K562 (cell line): ENCODE data around the gene ADAT1. TPM values are rescaled to one million over a fixed set of nuclear protein-coding genes. Genes with fewer than 3 reads are reported as not detected.

Source experiments
- ATAC-seq: fragments of 200-7000 bp; cut with Tn5 transposase; 3 replicates; pipeline ENCODE4 v1.9.1; 2020; ENCODE audit warnings: moderate library complexity
- BruUV-seq: library from RNA; stranded (reverse); fragments of 400-500 nt; replicated peaks from 2 replicates; lab custom pipeline; 2021; lab: Mats Ljungman, UMichigan
- CTCF ChIA-PET: fragments of 300-600 bp; formaldehyde crosslinking; extraction: SDS; loops from one replicate; lab custom pipeline; 2021; ENCODE audit warnings: low intra/inter-chr PET ratio; lab: Yijun Ruan, JAX
- POLR2A ChIA-PET: fragments of 300-600, 350-650 bp; sonication (Branson Sonifier 250); formaldehyde crosslinking; extraction: SDS; loops from one replicate; lab custom pipeline; 2021; ENCODE audit warnings: antibody characterized with exemption, inconsistent platforms; lab: Yijun Ruan, JAX
- DNase-seq, 4 experiments: peaks; one replicate each; pipeline versions ENCODE4 v3.0.0 to v3.0.0-alpha.2; 2011 to 2018; ENCODE audit warnings: low spot score in 3 of 4, mixed read lengths in 3 of 4; ENCODE audit errors: extremely low read depth in 1 of 4
- FAIRE-seq: peaks from 2 replicates; lab custom pipeline; 2011; peaks lifted over from hg19 to GRCh38; lab: Jason Lieb, UNC
- H2AFZ ChIP-seq: 2 replicates; pipeline ENCODE4 v1.6.0; 2011; ENCODE audit warnings: low read depth, low read length, control low read depth, inconsistent platforms
- H3K27ac ChIP-seq: fragments of 200-600 bp; 3 replicates; pipeline ENCODE4 v1.8.0; 2011; ENCODE audit warnings: low read depth, mild to moderate bottlenecking, control low read depth, inconsistent platforms, low read length, moderate library complexity, mixed read lengths; ENCODE audit errors: extremely low read depth
- H3K27me3 ChIP-seq, 2 experiments: fragments of 300-600 bp in 1 of 2; 2 replicates in 1 of 2; 3 replicates in 1 of 2; pipeline versions ENCODE4 v1.6.0 to v1.8.0; 2011; ENCODE audit warnings: inconsistent platforms in 2 of 2, low read length in 2 of 2, mild to moderate bottlenecking in 1 of 2, mixed read lengths in 1 of 2, moderate library complexity in 1 of 2; ENCODE audit not compliant: control insufficient read depth in 2 of 2, insufficient read depth in 2 of 2
- H3K36me3 ChIP-seq: fragments of 300-600 bp; 3 replicates; pipeline ENCODE4 v1.8.0; 2011; ENCODE audit warnings: mild to moderate bottlenecking, low read length, inconsistent platforms; ENCODE audit not compliant: control insufficient read depth, insufficient read depth
- H3K4me1 ChIP-seq, 2 experiments: fragments of 200-600 bp in 1 of 2; replicated peaks in 1 of 2; 2 replicates in 1 of 2; 3 replicates in 1 of 2; pipeline versions ENCODE4 v1.5.1 to v1.8.0; 2011; ENCODE audit warnings: inconsistent platforms in 2 of 2, low read length in 2 of 2, mild to moderate bottlenecking in 1 of 2, mixed read lengths in 1 of 2, moderate library complexity in 1 of 2; ENCODE audit not compliant: control insufficient read depth in 2 of 2, insufficient read depth in 2 of 2
- H3K4me2 ChIP-seq: 2 replicates; pipeline ENCODE4 v1.6.1; 2011; ENCODE audit warnings: low read length, control low read depth, inconsistent platforms, mixed read lengths; ENCODE audit not compliant: insufficient read depth
- H3K4me3 ChIP-seq: fragments of 200-600 bp; sonication (generic), shearing (Covaris generic); 2 replicates; pipeline ENCODE4 v1.5.1; 2016; ENCODE audit warnings: control low read depth, inconsistent platforms
- H3K79me2 ChIP-seq: fragments of 200-600 bp; 3 replicates; pipeline ENCODE4 v1.8.0; 2011; ENCODE audit warnings: low read length, inconsistent platforms; ENCODE audit not compliant: control insufficient read depth, insufficient read depth
- H3K9ac ChIP-seq, 2 experiments: 2 replicates each; pipeline versions ENCODE4 v1.6.0 to v1.6.1; 2011; ENCODE audit warnings: low read depth in 2 of 2, low read length in 2 of 2, control low read depth in 1 of 2, inconsistent platforms in 1 of 2, mild to moderate bottlenecking in 1 of 2, mixed read lengths in 1 of 2; ENCODE audit not compliant: insufficient read depth in 1 of 2
- H3K9me1 ChIP-seq: one replicate; pipeline ENCODE4 v1.6.0; 2011; ENCODE audit warnings: inconsistent platforms, mild to moderate bottlenecking, low read length, moderate library complexity; ENCODE audit not compliant: control insufficient read depth, insufficient read depth
- H3K9me3 ChIP-seq: replicated peaks from 2 replicates; pipeline ENCODE4 v1.5.1; 2011; ENCODE audit warnings: low read depth, low read length, inconsistent platforms; ENCODE audit not compliant: control insufficient read depth, insufficient read depth
- H4K20me1 ChIP-seq: replicated peaks from 2 replicates; pipeline ENCODE4 v1.6.1; 2011; ENCODE audit warnings: low read length, inconsistent platforms, mixed read lengths; ENCODE audit not compliant: control insufficient read depth, insufficient read depth
- CREB1 ChIP-seq, 2 experiments: sonication (generic) in 1 of 2; formaldehyde crosslinking in 1 of 2; IDR thresholded peaks; 2 replicates each; pipeline versions ENCODE4 v1.6.1 to v1.8.0; 2012 to 2022; ENCODE audit warnings: inconsistent platforms in 1 of 2, mild to moderate bottlenecking in 1 of 2, missing genetic modification reagents in 1 of 2, moderate library complexity in 1 of 2
- GABPA ChIP-seq: fragments of 200-800 bp; sonication (Bioruptor generic); conservative IDR thresholded peaks from 2 replicates; pipeline ENCODE4 v1.6.1; 2016; ENCODE audit warnings: low read depth, missing genetic modification characterization, missing compliant biosample characterization
- JUN ChIP-seq, 2 experiments: sonication (generic) in 1 of 2; formaldehyde crosslinking in 1 of 2; IDR thresholded peaks; 2 replicates each; pipeline versions ENCODE4 v1.6.1 to v1.8.0; 2012 to 2022; ENCODE audit warnings: borderline replicate concordance in 2 of 2, mild to moderate bottlenecking in 2 of 2, improper control_type of control experiment in 1 of 2, low read depth in 1 of 2, low read length in 1 of 2, missing genetic modification reagents in 1 of 2
- JUND ChIP-seq, 2 experiments: IDR thresholded peaks; 2 replicates in 1 of 2; 3 replicates in 1 of 2; pipeline ENCODE4 v1.6.1; 2011; ENCODE audit warnings: borderline replicate concordance in 2 of 2, low read depth in 2 of 2, low read length in 2 of 2, improper control_type of control experiment in 1 of 2, missing biosample characterization in 1 of 2, missing genetic modification characterization in 1 of 2, missing genetic modification reagents in 1 of 2
- RFX1 ChIP-seq: fragments of 450-650 bp; IDR thresholded peaks from 2 replicates; pipeline ENCODE4 v1.6.1; 2016; ENCODE audit warnings: mild to moderate bottlenecking, moderate library complexity
- SRSF7 ChIP-seq: fragments of 200-400 bp; formaldehyde crosslinking; optimal IDR thresholded peaks from 2 replicates; pipeline ENCODE3; 2017; ENCODE audit warnings: mild to moderate bottlenecking, low read depth, low read length
- ZNF175 ChIP-seq: fragments of 200-800 bp; sonication (Bioruptor generic); IDR thresholded peaks from 2 replicates; pipeline ENCODE4 v1.6.1; 2016; ENCODE audit warnings: low read depth, mild to moderate bottlenecking, missing genetic modification characterization, missing compliant biosample characterization
- WGBS: fragments of 100-300 bp; shearing (Covaris generic); methylation state at CpG from one replicate; pipeline ENCODE4 v1.1.6; 2016; ENCODE audit warnings: low coverage, mixed read lengths; ENCODE audit not compliant: insufficient coverage; ENCODE audit errors: missing lambda C conversion rate; 5-methylcytosine and 5-hydroxymethylcytosine counted together
- in situ Hi-C: fragments of 300-500 bp; cut with MboI; formaldehyde crosslinking; loops from 4 replicates; pipeline ENCODE4 v1.15.0; 2018; ENCODE audit warnings: inconsistent platforms, mixed read lengths
- intact Hi-C: fragments of 100-400 bp; cut with micrococcal nuclease; formaldehyde crosslinking; loops from 2 replicates; pipeline ENCODE4 v1.14.2; 2022
- polyA plus RNA-seq, 8 experiments: library from polyadenylated mRNA; depleted of rRNA in 4 of 8; stranded (reverse) in 5 of 8; unstranded in 3 of 8; fragments of >200 nt; fragmentation: Nextera tagmentation in 2 of 8; fragmentation: Illumina TruSeq in 1 of 8; extraction: Ambion mirVana in 2 of 8; extraction: Trizol in 1 of 8; gene quantifications; 2 replicates each; pipeline versions ENCODE4 v1.2.1 to v1.2.3, GENCODE V29; 2011 to 2014; ENCODE audit warnings: inconsistent platforms in 1 of 8, missing spikeins in 1 of 8
- total RNA-seq, 7 experiments: library from RNA; depleted of rRNA in 6 of 7; stranded (reverse); fragments of >200 nt in 6 of 7; fragmentation: Illumina TruSeq in 2 of 7; extraction: Trizol in 2 of 7; gene quantifications; 2 replicates each; pipeline versions ENCODE4 v1.2.1 to v1.2.3, GENCODE V29; 2011 to 2021; ENCODE audit warnings: low replicate concordance in 1 of 7
- TF ChIP-seq, protein P1 (sequence below), 2 experiments: fragments of 450-650 bp in 1 of 2; sonication (generic) in 1 of 2; formaldehyde crosslinking in 1 of 2; IDR thresholded peaks in 1 of 2; conservative IDR thresholded peaks in 1 of 2; 2 replicates each; pipeline versions ENCODE4 v1.6.1 to v1.8.1; 2016 to 2023; ENCODE audit warnings: mild to moderate bottlenecking in 2 of 2, moderate library complexity in 2 of 2, inconsistent platforms in 1 of 2, missing genetic modification reagents in 1 of 2
- TF ChIP-seq, protein P2 (sequence below), 3 experiments: fragments of 200-800 bp in 1 of 3; sonication (Bioruptor generic) in 1 of 3; sonication (generic) in 1 of 3; formaldehyde crosslinking in 1 of 3; IDR thresholded peaks; 2 replicates each; pipeline versions ENCODE4 v1.6.1 to v1.8.0; 2016 to 2022; ENCODE audit warnings: mild to moderate bottlenecking in 2 of 3, missing compliant biosample characterization in 2 of 3, missing genetic modification characterization in 2 of 3, missing genetic modification reagents in 1 of 3

The ADAT1 gene
- total and polyA plus RNA-seq, 9 of the 15 experiments (the other 6 are each of a cell fraction or from before 2014, with no cell fraction given) = 16.0 to 36.7 (median 28.2) TPM

DNA sequence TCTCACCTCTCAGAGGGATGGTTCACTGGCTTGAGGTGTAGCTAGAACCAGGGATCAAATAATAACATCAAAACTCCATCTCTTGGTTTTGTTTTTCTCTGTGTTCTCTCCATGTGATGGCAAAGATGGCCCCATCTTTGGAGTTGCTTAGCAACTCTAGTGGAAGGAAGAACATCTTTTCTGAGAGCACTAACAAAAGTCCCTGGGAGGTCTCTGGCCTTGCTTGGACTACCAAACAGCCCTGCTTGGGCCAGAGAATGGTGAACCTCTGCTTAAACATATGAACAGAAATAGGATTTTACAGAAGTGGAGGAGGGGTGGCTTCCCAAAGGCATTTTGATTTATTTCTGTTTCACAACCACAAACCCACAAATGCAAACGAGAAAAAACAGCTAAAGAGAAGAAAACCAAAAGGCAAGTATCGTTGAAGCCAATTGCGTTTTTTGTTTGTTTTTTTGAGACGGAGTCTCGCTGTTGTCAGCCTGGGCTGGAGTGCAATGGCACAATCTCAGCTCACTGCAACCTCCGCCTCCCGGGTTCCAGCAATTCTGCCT lies 43.7 kb downstream of the ADAT1 start:
- intact Hi-C loops (no loop called here), in situ Hi-C loops (no loop called here)
- Histone ChIP-seq H3K4me3 (no peak overlapping the region), H3K4me2 (no peak overlapping the region), H3K27me3 (no peaks in the 10 kb centered on the region), H4K20me1 (peaks cover 5% of the 10 kb centered on the region; the same call in 1 of the 2 replicates), H3K9me3 (no peaks in the 10 kb centered on the region), H3K4me1 (peaks cover 7 to 13% of the 10 kb centered on the region in 2 experiments; a peak in 3 of 5 replicates), H2AFZ (no peak overlapping the region), H3K36me3 (peaks cover 44% of the 10 kb centered on the region; the same call in 2 of the 3 replicates), H3K79me2 (no peaks in the 10 kb centered on the region), H3K9ac (no peak overlapping the region), H3K27ac (no peak overlapping the region), H3K9me1 (no peaks in the 10 kb centered on the region)
- BruUV-seq = no TSS peak
- TF ChIP-seq RFX1 = peak; percentile 43; the same call in 1 of the 2 replicates
- no peak for TF ChIP-seq CREB1 (IDR thresholded peaks at IDR 0.05)
- TF ChIP-seq CREB1 (CRISPR knock-in tag; IDR thresholded peaks at IDR 0.05) = no peak
- no peak for ATAC-seq
- ChIA-PET POLR2A (interaction anchor here (0.6 to 1.9 kb wide), 3 partner anchors 12 to 128 kb away, joined by 3 to 5 read pairs (median 4); no protein-coding TSS in a partner anchor), CTCF (no interaction called here)
- WGBS = 80% methylated on average over 7 of the region's 7 CpGs
- no peak for FAIRE-seq
- DNase-seq = no peak

DNA sequence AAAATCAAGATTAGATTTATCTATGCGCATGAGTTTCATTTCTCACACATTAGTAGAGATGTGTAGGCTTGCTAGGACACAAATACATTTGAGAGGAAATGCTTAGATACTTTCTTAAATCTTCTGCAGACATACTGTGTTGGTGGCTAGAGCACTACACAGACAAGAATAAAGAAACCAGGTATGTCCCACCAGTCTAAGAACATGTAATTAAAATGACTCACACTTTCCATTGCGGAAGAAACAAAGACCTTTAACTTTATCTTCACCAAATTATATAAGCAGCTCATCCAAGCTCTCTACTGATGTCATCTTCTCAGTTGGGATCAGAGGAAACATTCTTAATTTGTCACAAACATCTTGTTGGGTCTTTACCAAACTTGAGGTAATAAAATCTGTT lies 44.4 kb downstream of the ADAT1 start:
- FAIRE-seq (peak; percentile 51), ATAC-seq (peak; percentile 52; the same call in 2 of the 3 replicates), DNase-seq (peak in 1 of 4 experiments; percentile 18)
- Histone ChIP-seq H3K4me1 (peaks cover 7 to 13% of the 10 kb centered on the region in 2 experiments; a peak in 3 of 5 replicates), H4K20me1 (peaks cover 9% of the 10 kb centered on the region; the same call in 1 of the 2 replicates), H3K9me1 (no peaks in the 10 kb centered on the region), H3K9ac (no peak overlapping the region), H3K27ac (no peak overlapping the region), H3K4me3 (no peak overlapping the region), H3K27me3 (no peaks in the 10 kb centered on the region), H3K9me3 (no peaks in the 10 kb centered on the region), H3K4me2 (no peak overlapping the region), H2AFZ (no peak overlapping the region), H3K79me2 (peaks cover 5% of the 10 kb centered on the region; the same call in 1 of the 3 replicates), H3K36me3 (peaks cover 50% of the 10 kb centered on the region; the same call in 2 of the 3 replicates)
- intact Hi-C loops = no loop called here
- WGBS = 35% methylated on average over 2 of the region's 2 CpGs
- ChIA-PET CTCF (no interaction called here), POLR2A (interaction anchor here (1.3 to 1.9 kb wide), 2 partner anchors 12 to 14 kb away, joined by 4 to 5 read pairs; no protein-coding TSS in a partner anchor)
- in situ Hi-C loops = no loop called here
- no TSS peak for BruUV-seq
- TF ChIP-seq ZNF175 (no peak), GABPA (0 out of 2 replicates have a peak, but pooled peaks have one; percentile 17), SRSF7 (no peak), JUND (IDR thresholded peaks at IDR 0.05; ENCODE audit: borderline replicate concordance, low read depth, low read length) (peak; percentile 63; the same call in 1 of the 2 replicates), JUND (tag; IDR thresholded peaks at IDR 0.05; ENCODE audit: borderline replicate concordance, low read depth, low read length) (peak; percentile 91), JUN (IDR thresholded peaks at IDR 0.05; ENCODE audit: borderline replicate concordance, low read depth, low read length) (0 out of 2 replicates have a peak, but pooled peaks have one; percentile 8), JUN (CRISPR knock-in tag; IDR thresholded peaks at IDR 0.05; ENCODE audit: borderline replicate concordance) (no peak)
- TF ChIP-seq, protein P1, sequence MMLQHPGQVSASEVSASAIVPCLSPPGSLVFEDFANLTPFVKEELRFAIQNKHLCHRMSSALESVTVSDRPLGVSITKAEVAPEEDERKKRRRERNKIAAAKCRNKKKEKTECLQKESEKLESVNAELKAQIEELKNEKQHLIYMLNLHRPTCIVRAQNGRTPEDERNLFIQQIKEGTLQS (IDR thresholded peaks at IDR 0.05) = peak; percentile 63
- TF ChIP-seq, protein P1 (CRISPR knock-in tag; conservative IDR thresholded peaks at IDR 0.05) = no peak
- TF ChIP-seq, protein P2, sequence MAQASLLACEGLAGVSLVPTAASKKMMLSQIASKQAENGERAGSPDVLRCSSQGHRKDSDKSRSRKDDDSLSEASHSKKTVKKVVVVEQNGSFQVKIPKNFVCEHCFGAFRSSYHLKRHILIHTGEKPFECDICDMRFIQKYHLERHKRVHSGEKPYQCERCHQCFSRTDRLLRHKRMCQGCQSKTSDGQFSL (CRISPR knock-in tag; IDR thresholded peaks at IDR 0.05) = no peak
- TF ChIP-seq, protein P2 (tag; IDR thresholded peaks at IDR 0.05) = 0 out of 4 replicates have a peak, but pooled peaks of 1 of the 2 experiments have one; percentile 27
